Measurements from ENCODE around the gene PGK1. TPM values are rescaled to one million over a fixed set of nuclear protein-coding genes. Genes with fewer than 3 reads are reported as not detected.

Gene PGK1
- total RNA-seq, 1 donor from 2014 or later, result 263 TPM

DNA sequence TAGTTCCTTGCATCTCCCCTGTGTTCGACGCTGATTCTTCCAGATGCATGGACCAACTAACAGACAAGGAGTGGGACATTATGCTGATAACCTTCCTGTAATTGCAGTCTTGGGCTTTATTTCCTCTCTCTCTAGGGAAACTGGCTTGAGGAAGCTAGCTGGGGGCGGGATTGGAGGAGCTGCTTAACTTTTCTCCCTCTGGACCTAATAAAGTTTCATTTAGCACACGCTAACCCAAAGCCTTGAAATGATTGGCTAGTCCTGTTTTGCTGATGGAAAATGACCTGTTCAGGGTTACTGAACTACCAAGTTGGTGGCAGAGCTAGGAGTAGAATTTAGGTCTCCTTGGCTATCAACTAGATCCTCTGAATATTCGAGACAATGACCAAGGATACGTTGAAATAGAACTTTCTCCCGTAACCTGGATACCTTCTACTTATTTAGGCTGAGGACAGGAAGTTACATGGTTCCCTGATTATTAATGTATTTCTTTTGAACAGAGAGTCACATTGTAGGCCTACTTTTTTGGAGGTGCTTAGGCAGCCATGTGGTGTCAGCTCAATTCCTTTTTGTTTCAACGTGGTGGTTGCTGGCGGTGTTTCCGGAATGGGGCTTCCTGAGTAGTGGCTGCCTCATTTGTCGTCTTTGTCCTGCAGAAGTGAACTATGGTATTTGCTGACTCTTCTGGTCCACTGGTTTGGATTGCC lies 2.0 kb downstream of the PGK1 start:
- Mint-ChIP-seq H3K36me3 (ENCODE audit: unreplicated experiment) (no peaks in the 10 kb centered on the region), H3K4me1 (ENCODE audit: low read depth, unreplicated experiment) (peaks cover 18% of the 10 kb centered on the region), H3K27ac (ENCODE audit: unreplicated experiment) (no peak overlapping the region), H3K4me3 (ENCODE audit: unreplicated experiment) (peak overlapping the region; percentile 96), H3K9me3 (ENCODE audit: unreplicated experiment) (peaks cover 3% of the 10 kb centered on the region), H3K27me3 (ENCODE audit: unreplicated experiment) (peaks cover 4% of the 10 kb centered on the region)
- DNase-seq, result no peak
- TF ChIP-seq, protein P1, sequence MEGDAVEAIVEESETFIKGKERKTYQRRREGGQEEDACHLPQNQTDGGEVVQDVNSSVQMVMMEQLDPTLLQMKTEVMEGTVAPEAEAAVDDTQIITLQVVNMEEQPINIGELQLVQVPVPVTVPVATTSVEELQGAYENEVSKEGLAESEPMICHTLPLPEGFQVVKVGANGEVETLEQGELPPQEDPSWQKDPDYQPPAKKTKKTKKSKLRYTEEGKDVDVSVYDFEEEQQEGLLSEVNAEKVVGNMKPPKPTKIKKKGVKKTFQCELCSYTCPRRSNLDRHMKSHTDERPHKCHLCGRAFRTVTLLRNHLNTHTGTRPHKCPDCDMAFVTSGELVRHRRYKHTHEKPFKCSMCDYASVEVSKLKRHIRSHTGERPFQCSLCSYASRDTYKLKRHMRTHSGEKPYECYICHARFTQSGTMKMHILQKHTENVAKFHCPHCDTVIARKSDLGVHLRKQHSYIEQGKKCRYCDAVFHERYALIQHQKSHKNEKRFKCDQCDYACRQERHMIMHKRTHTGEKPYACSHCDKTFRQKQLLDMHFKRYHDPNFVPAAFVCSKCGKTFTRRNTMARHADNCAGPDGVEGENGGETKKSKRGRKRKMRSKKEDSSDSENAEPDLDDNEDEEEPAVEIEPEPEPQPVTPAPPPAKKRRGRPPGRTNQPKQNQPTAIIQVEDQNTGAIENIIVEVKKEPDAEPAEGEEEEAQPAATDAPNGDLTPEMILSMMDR (IDR thresholded peaks at IDR 0.05; ENCODE audit: partially characterized antibody, unreplicated experiment), result no peak

DNA sequence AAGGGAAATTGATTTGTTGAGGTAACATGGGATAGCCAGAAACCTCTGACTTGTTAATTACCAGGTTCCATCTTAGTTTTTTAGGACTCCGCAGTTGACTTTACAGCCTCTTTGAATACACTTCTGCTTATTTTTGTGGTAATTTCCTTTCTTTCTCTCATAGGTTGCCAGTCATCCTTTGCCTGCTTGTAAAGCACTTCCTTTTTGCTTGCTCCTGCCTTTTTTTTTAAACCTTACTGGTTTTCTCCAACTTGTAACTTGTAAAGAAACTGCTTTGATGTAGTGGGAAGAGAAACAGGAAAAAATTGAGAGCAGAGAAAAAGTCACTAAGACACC lies 2.6 kb downstream of the PGK1 start:
- Mint-ChIP-seq H3K36me3 (ENCODE audit: unreplicated experiment) (no peaks in the 10 kb centered on the region), H3K4me1 (ENCODE audit: low read depth, unreplicated experiment) (peaks cover 18% of the 10 kb centered on the region), H3K27ac (ENCODE audit: unreplicated experiment) (no peak overlapping the region), H3K27me3 (ENCODE audit: unreplicated experiment) (peaks cover 4% of the 10 kb centered on the region), H3K9me3 (ENCODE audit: unreplicated experiment) (peaks cover 3% of the 10 kb centered on the region), H3K4me3 (ENCODE audit: unreplicated experiment) (peak overlapping the region; percentile 96)
- no peak for DNase-seq
- TF ChIP-seq, protein P1 (IDR thresholded peaks at IDR 0.05; ENCODE audit: partially characterized antibody, unreplicated experiment), result no peak

DNA sequence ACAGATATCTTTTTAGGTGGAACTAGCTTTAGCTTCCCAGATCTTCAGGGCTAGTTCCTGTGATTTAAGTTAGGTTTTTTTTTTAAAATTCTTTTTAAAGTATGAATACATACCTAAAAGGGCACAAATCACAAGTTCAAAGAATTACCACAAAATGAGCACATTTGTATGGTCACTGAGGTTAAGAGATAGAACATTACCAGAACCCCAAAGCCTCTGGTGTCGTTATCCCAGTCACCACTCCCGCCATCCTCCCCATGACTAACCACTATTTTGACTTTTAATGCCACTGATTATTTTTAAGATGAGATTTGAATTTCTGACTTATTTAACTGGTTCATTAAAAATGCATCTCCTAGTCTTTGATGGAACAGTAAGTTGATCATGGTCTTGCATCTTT lies 5.4 kb downstream of the PGK1 start:
- Mint-ChIP-seq H3K9me3 (ENCODE audit: unreplicated experiment) (no peaks in the 10 kb centered on the region), H3K4me3 (ENCODE audit: unreplicated experiment) (no peak overlapping the region), H3K27me3 (ENCODE audit: unreplicated experiment) (peaks cover 2% of the 10 kb centered on the region), H3K36me3 (ENCODE audit: unreplicated experiment) (no peaks in the 10 kb centered on the region), H3K27ac (ENCODE audit: unreplicated experiment) (no peak overlapping the region), H3K4me1 (ENCODE audit: low read depth, unreplicated experiment) (peaks cover 18% of the 10 kb centered on the region)
- DNase-seq, result no peak
- TF ChIP-seq, protein P1 (IDR thresholded peaks at IDR 0.05; ENCODE audit: partially characterized antibody, unreplicated experiment), result no peak

DNA sequence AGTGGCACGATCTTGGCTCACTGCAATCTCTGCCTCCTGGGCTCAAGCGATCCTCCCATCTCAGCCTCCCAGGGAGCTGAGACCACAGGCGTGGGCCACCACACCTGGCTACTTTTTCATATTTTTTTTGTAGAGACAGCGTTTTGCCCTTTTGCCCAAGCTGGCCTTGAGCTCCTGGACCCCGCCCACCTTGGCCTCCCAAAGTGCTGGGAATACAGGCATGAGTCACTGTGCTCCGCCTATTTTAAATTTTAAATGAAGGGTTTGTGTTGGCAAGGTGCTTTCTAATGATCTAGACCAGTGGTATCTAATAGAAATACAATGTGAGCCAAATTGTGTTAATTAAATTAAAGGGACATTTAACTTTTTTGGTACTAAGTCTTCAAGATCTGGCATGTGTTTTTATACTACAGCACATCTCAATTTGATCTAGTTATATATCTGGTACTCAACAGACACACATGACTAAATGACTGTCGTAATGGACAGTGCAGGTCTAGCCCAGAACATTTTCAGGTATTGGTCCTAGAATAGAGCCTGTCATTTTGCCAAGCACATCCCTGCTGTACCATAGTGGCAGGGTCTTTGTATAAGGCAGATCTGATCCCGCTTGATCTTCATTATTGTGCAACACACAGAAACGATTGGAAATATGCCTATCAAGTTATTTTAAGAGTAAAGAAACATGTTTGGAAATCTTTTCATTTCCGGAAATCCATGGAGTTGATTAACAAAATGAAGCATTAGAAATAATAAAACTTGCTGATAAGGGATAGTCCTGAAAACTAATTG lies 7.3 kb downstream of the PGK1 start:
- no peak for DNase-seq
- H3K4me1 Mint-ChIP-seq (ENCODE audit: low read depth, unreplicated experiment), result peaks cover 10% of the 10 kb centered on the region
- TF ChIP-seq, protein P1 (IDR thresholded peaks at IDR 0.05; ENCODE audit: partially characterized antibody, unreplicated experiment), result no peak
- no peak overlapping the region for H3K27ac Mint-ChIP-seq (ENCODE audit: unreplicated experiment)
- no peaks in the 10 kb centered on the region for H3K36me3 Mint-ChIP-seq (ENCODE audit: unreplicated experiment)
- H3K27me3 Mint-ChIP-seq (ENCODE audit: unreplicated experiment), result peaks cover 2% of the 10 kb centered on the region
- no peaks in the 10 kb centered on the region for H3K9me3 Mint-ChIP-seq (ENCODE audit: unreplicated experiment)
- no peak overlapping the region for H3K4me3 Mint-ChIP-seq (ENCODE audit: unreplicated experiment)

DNA sequence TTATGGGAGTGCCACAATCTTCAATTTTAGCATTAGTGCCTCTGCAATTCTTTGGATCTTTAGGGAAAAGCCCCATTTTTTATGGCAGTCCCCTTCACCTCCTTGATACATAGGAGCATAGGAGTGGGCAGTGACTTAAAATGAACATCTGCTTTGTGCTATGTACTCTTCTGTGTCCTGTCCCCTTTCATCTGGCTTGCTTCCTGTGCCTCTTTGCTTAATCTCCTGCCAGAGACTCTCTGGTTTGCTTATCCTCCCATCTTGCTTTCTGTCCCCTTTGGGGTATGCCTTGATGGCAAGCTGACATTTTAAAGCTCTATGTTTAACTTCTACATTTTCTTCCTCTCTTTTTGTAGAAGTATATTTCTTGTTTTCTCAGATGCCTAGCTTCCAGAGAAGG lies 12.3 kb downstream of the PGK1 start:
- Mint-ChIP-seq H3K36me3 (ENCODE audit: unreplicated experiment) (no peaks in the 10 kb centered on the region), H3K4me3 (ENCODE audit: unreplicated experiment) (no peak overlapping the region), H3K9me3 (ENCODE audit: unreplicated experiment) (no peaks in the 10 kb centered on the region), H3K27ac (ENCODE audit: unreplicated experiment) (peak overlapping the region; percentile 43), H3K4me1 (ENCODE audit: low read depth, unreplicated experiment) (no peaks in the 10 kb centered on the region), H3K27me3 (ENCODE audit: unreplicated experiment) (no peaks in the 10 kb centered on the region)
- TF ChIP-seq, protein P1 (IDR thresholded peaks at IDR 0.05; ENCODE audit: partially characterized antibody, unreplicated experiment), result no peak
- no peak for DNase-seq

Measured in glutamatergic neuron (in vitro differentiated cells).